Neural cell (in vitro differentiated cells): ENCODE data around the gene GLYATL3. TPM values are rescaled to one million over a fixed set of nuclear protein-coding genes. Genes with fewer than 3 reads are reported as not detected.

Source experiments
- H2AFZ ChIP-seq: fragments of 200-600, 300-800 bp; sonication (generic), shearing (Covaris generic); 2 replicates; pipeline ENCODE4 v1.6.0; 2014; ENCODE audit warnings: low read depth, mild to moderate bottlenecking, antibody characterized with exemption, low read length, moderate library complexity
- H3F3A ChIP-seq: fragments of 200-600 bp; shearing (Covaris generic); 2 replicates; pipeline ENCODE4 v1.6.1; 2016; ENCODE audit warnings: mild to moderate bottlenecking, moderate library complexity, mixed read lengths, antibody characterized with exemption, low read length; ENCODE audit not compliant: insufficient read depth, poor library complexity, severe bottlenecking
- H3K27ac ChIP-seq: fragments of 200-600, 300-800 bp; sonication (generic), shearing (Covaris generic); 2 replicates; pipeline ENCODE4 v1.5.1; 2014; ENCODE audit warnings: mild to moderate bottlenecking, low read length, moderate library complexity
- H3K27me3 ChIP-seq: fragments of 300-800, 200-600 bp; sonication (generic), shearing (Covaris generic); 2 replicates; pipeline ENCODE4 v1.6.0; 2014; ENCODE audit warnings: mild to moderate bottlenecking, low read depth, low read length, moderate library complexity; ENCODE audit not compliant: insufficient read depth
- H3K36me3 ChIP-seq: fragments of 300-800, 200-600 bp; sonication (generic), shearing (Covaris generic); 2 replicates; pipeline ENCODE4 v1.5.1; 2014; ENCODE audit warnings: mild to moderate bottlenecking, antibody characterized with exemption, low read length, moderate library complexity; ENCODE audit not compliant: insufficient read depth
- H3K4me2 ChIP-seq: fragments of 300-800, 200-600 bp; sonication (generic), shearing (Covaris generic); 2 replicates; pipeline ENCODE4 v1.6.0; 2014; ENCODE audit warnings: mild to moderate bottlenecking, low read length
- H3K4me3 ChIP-seq: fragments of 300-800, 200-600 bp; sonication (generic), shearing (Covaris generic); 2 replicates; pipeline ENCODE4 v1.5.1; 2014; ENCODE audit warnings: mild to moderate bottlenecking, low read length, moderate library complexity
- H3K79me2 ChIP-seq: fragments of 200-600 bp; shearing (Covaris generic); replicated peaks from 2 replicates; pipeline ENCODE4 v1.6.0; 2014; ENCODE audit warnings: mild to moderate bottlenecking, low read length, moderate library complexity; ENCODE audit not compliant: insufficient read depth
- H3K9ac ChIP-seq: fragments of 300-800, 200-600 bp; sonication (generic), shearing (Covaris generic); 2 replicates; pipeline ENCODE4 v1.6.1; 2016; ENCODE audit warnings: mild to moderate bottlenecking, low read length, mixed read lengths
- H3K9me2 ChIP-seq: fragments of 200-600 bp; shearing (Covaris generic); 2 replicates; pipeline ENCODE4 v1.6.1; 2016; ENCODE audit warnings: mild to moderate bottlenecking, low read length, mixed read lengths; ENCODE audit not compliant: insufficient read depth
- H3K9me3 ChIP-seq: fragments of 200-600, 300-800 bp; sonication (generic), shearing (Covaris generic); 2 replicates; pipeline ENCODE4 v1.6.1; 2016; ENCODE audit warnings: mild to moderate bottlenecking, mixed run types, low read length, moderate library complexity, mixed read lengths
- H4K20me1 ChIP-seq: fragments of 200-600 bp; shearing (Covaris generic); 2 replicates; pipeline ENCODE4 v1.6.1; 2016; ENCODE audit warnings: mild to moderate bottlenecking, mixed run types; ENCODE audit not compliant: insufficient read depth
- EP300 ChIP-seq: fragments of 450-650 bp; conservative IDR thresholded peaks from 2 replicates; pipeline ENCODE4 v1.6.1; 2014; ENCODE audit warnings: antibody characterized with exemption, mild to moderate bottlenecking, moderate library complexity; ENCODE audit not compliant: poor library complexity, severe bottlenecking
- EZH2 ChIP-seq: fragments of 200-600, 300-800 bp; shearing (Covaris generic), sonication (generic); IDR thresholded peaks from 2 replicates; pipeline ENCODE4 v1.6.1; 2014; ENCODE audit warnings: antibody characterized with exemption, low read length, borderline replicate concordance, mild to moderate bottlenecking; ENCODE audit not compliant: insufficient read depth, poor library complexity, severe bottlenecking
- MXI1 ChIP-seq: fragments of 450-650 bp; conservative IDR thresholded peaks from 2 replicates; pipeline ENCODE4 v1.6.1; 2014; ENCODE audit warnings: antibody characterized with exemption, mild to moderate bottlenecking; ENCODE audit not compliant: poor library complexity, severe bottlenecking
- POLR2AphosphoS5 ChIP-seq: IDR thresholded peaks from 2 replicates; pipeline ENCODE4 v1.6.1; 2012
- RAD21 ChIP-seq: fragments of 450-650 bp; conservative IDR thresholded peaks from 2 replicates; pipeline ENCODE4 v1.6.1; 2014; ENCODE audit warnings: antibody characterized with exemption, mild to moderate bottlenecking, moderate library complexity
- SMC3 ChIP-seq: fragments of 450-650 bp; conservative IDR thresholded peaks from 2 replicates; pipeline ENCODE4 v1.6.1; 2014; ENCODE audit warnings: antibody characterized with exemption, mild to moderate bottlenecking, moderate library complexity; ENCODE audit not compliant: poor library complexity
- TAF1 ChIP-seq: IDR thresholded peaks from 2 replicates; pipeline ENCODE4 v1.6.1; 2012; ENCODE audit warnings: low read depth
- polyA plus RNA-seq: library from polyadenylated mRNA; depleted of rRNA; stranded (reverse); fragments of >200 nt; gene quantifications from 2 replicates; pipeline ENCODE4 v1.2.3, GENCODE V29; 2014
- TF ChIP-seq, protein P1 (sequence below): IDR thresholded peaks from 2 replicates; pipeline ENCODE4 v1.6.1; 2012; ENCODE audit warnings: borderline replicate concordance
- TF ChIP-seq, protein P2 (sequence below): fragments of 450-650 bp; IDR thresholded peaks from 2 replicates; pipeline ENCODE4 v1.5.1; 2014; ENCODE audit warnings: antibody characterized with exemption, mild to moderate bottlenecking, moderate library complexity; ENCODE audit not compliant: poor library complexity, severe bottlenecking

The GLYATL3 gene
- polyA plus RNA-seq, 1 donor from 2014 or later = not detected

DNA sequence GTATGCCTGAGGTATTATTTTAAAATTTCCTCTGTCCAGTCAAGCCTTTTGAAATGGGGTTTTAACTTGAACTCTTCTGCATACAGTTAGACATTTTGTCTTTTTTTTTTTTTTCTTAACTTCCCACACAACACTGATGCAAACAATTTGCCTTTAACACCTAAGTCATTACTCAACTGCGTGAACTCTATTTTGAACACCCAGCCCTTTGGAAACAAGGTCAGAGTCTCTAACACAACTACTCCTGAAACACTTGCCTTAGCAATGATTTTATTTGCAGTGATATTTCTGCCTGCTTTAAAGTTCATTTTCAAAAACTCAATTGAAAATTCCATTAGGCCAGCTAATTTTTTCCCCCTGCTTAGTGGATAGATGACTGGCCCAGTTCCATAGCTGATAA, 24.2 kb downstream of the GLYATL3 start:
- Histone ChIP-seq H3K4me3 (no peak overlapping the region), H3K36me3 (no peaks in the 10 kb centered on the region), H3K9ac (no peak overlapping the region), H3K4me2 (no peak overlapping the region), H3K79me2 (no peaks in the 10 kb centered on the region), H3K9me3 (no peaks in the 10 kb centered on the region), H3F3A (no peaks in the 10 kb centered on the region), H3K27me3 (no peaks in the 10 kb centered on the region), H4K20me1 (no peaks in the 10 kb centered on the region), H3K9me2 (no peaks in the 10 kb centered on the region), H2AFZ (no peak overlapping the region), H3K27ac (no peak overlapping the region)
- TF ChIP-seq EP300 (no peak), SMC3 (no peak), TAF1 (no peak)

GRCh38 chr6:49524541-49524940, 24.8 kb downstream of the GLYATL3 start:
- Histone ChIP-seq H3K27ac (no peak overlapping the region), H3K27me3 (no peaks in the 10 kb centered on the region), H3K36me3 (no peaks in the 10 kb centered on the region), H3K9me2 (no peaks in the 10 kb centered on the region), H3K79me2 (no peaks in the 10 kb centered on the region), H4K20me1 (no peaks in the 10 kb centered on the region), H2AFZ (no peak overlapping the region), H3K9me3 (no peaks in the 10 kb centered on the region), H3K9ac (no peak overlapping the region), H3F3A (no peaks in the 10 kb centered on the region), H3K4me3 (no peak overlapping the region), H3K4me2 (no peak overlapping the region)
- TF ChIP-seq TAF1 (no peak), SMC3 (no peak)
- TF ChIP-seq, protein P1, sequence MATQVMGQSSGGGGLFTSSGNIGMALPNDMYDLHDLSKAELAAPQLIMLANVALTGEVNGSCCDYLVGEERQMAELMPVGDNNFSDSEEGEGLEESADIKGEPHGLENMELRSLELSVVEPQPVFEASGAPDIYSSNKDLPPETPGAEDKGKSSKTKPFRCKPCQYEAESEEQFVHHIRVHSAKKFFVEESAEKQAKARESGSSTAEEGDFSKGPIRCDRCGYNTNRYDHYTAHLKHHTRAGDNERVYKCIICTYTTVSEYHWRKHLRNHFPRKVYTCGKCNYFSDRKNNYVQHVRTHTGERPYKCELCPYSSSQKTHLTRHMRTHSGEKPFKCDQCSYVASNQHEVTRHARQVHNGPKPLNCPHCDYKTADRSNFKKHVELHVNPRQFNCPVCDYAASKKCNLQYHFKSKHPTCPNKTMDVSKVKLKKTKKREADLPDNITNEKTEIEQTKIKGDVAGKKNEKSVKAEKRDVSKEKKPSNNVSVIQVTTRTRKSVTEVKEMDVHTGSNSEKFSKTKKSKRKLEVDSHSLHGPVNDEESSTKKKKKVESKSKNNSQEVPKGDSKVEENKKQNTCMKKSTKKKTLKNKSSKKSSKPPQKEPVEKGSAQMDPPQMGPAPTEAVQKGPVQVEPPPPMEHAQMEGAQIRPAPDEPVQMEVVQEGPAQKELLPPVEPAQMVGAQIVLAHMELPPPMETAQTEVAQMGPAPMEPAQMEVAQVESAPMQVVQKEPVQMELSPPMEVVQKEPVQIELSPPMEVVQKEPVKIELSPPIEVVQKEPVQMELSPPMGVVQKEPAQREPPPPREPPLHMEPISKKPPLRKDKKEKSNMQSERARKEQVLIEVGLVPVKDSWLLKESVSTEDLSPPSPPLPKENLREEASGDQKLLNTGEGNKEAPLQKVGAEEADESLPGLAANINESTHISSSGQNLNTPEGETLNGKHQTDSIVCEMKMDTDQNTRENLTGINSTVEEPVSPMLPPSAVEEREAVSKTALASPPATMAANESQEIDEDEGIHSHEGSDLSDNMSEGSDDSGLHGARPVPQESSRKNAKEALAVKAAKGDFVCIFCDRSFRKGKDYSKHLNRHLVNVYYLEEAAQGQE = no peak
- TF ChIP-seq, protein P2, sequence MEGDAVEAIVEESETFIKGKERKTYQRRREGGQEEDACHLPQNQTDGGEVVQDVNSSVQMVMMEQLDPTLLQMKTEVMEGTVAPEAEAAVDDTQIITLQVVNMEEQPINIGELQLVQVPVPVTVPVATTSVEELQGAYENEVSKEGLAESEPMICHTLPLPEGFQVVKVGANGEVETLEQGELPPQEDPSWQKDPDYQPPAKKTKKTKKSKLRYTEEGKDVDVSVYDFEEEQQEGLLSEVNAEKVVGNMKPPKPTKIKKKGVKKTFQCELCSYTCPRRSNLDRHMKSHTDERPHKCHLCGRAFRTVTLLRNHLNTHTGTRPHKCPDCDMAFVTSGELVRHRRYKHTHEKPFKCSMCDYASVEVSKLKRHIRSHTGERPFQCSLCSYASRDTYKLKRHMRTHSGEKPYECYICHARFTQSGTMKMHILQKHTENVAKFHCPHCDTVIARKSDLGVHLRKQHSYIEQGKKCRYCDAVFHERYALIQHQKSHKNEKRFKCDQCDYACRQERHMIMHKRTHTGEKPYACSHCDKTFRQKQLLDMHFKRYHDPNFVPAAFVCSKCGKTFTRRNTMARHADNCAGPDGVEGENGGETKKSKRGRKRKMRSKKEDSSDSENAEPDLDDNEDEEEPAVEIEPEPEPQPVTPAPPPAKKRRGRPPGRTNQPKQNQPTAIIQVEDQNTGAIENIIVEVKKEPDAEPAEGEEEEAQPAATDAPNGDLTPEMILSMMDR = no peak

- Histone ChIP-seq H3K27ac (no peak overlapping the region), H3K4me2 (no peak overlapping the region), H3K4me3 (no peak overlapping the region), H3F3A (no peaks in the 10 kb centered on the region), H3K9me2 (no peaks in the 10 kb centered on the region), H3K9ac (no peak overlapping the region), H2AFZ (no peak overlapping the region), H3K36me3 (no peaks in the 10 kb centered on the region), H4K20me1 (no peaks in the 10 kb centered on the region), H3K27me3 (no peaks in the 10 kb centered on the region), H3K79me2 (no peaks in the 10 kb centered on the region), H3K9me3 (no peaks in the 10 kb centered on the region)
- TF ChIP-seq, protein P2 = no peak
- TF ChIP-seq TAF1 = no peak
- TF ChIP-seq EZH2 = no peak
- no peak for TF ChIP-seq POLR2AphosphoS5
- no peak for TF ChIP-seq RAD21
- TF ChIP-seq EP300 = no peak
- TF ChIP-seq, protein P1 = no peak
- TF ChIP-seq SMC3 = no peak
- no peak for TF ChIP-seq MXI1
These were observed 26.9 kb downstream of the GLYATL3 start for GRCh38 chr6:49526598-49526997.
